ENCODE results near the gene MGAT4B.

GRCh38 chr5:179796877-179797608 is 9.6 kb downstream of the MGAT4B start:
- TF ChIP-seq CTCF (IDR thresholded peaks at IDR 0.05 in 4 of 5, conservative IDR thresholded peaks at IDR 0.05 in 1 of 5) (no peak), POLR2A (IDR thresholded peaks at IDR 0.05) (no peak)

Data from gastrocnemius medialis (tissue), 4 donors.